Fibroblast of the aortic adventitia (primary cell): ENCODE measurements around the gene TRIM63. TPM values are rescaled to one million over a fixed set of nuclear protein-coding genes. Genes with fewer than 3 reads are reported as not detected.

ENCODE experiments used
- DNase-seq: peaks from one replicate; pipeline ENCODE4 v3.0.0-alpha.2; 2010; ENCODE audit warnings: low read depth
- H3K4me3 ChIP-seq: 2 replicates; pipeline ENCODE4 v1.5.1; 2011; ENCODE audit warnings: low read depth, mild to moderate bottlenecking, control low read depth, low read length, moderate library complexity
- CTCF ChIP-seq: IDR thresholded peaks from 2 replicates; pipeline ENCODE4 v1.5.1; 2011; ENCODE audit warnings: mild to moderate bottlenecking, low read length, control low read depth, inconsistent platforms; ENCODE audit not compliant: insufficient read depth
- total RNA-seq: library from RNA; depleted of rRNA; stranded (reverse); fragments of >200 nt; gene quantifications from 2 replicates; pipeline ENCODE4 v1.2.3, GENCODE V29; 2012; ENCODE audit warnings: low replicate concordance

The TRIM63 gene
- total RNA-seq, 1 donor: 0.09 TPM

GRCh38 chr1:26079178-26079563 is 11.7 kb upstream of the TRIM63 start:
- no peak for DNase-seq
- H3K4me3 ChIP-seq: no peak overlapping the region

GRCh38 chr1:26078286-26079177 is 11.1 kb upstream of the TRIM63 start:
- no peak overlapping the region for H3K4me3 ChIP-seq
- DNase-seq: no peak
- TF ChIP-seq CTCF: no peak

More at GRCh38 chr1:26079178-26079563, 11.7 kb upstream of the TRIM63 start:
- no peak for TF ChIP-seq CTCF

GRCh38 chr1:26077524-26077923 is 10.1 kb upstream of the TRIM63 start:
- no peak for TF ChIP-seq CTCF
- H3K4me3 ChIP-seq: no peak overlapping the region
- DNase-seq: no peak

- no peak for DNase-seq
- no peak for TF ChIP-seq CTCF
- H3K4me3 ChIP-seq: no peak overlapping the region
Measured at GRCh38 chr1:26075421-26076144, 8.2 kb upstream of the TRIM63 start.

- DNase-seq: no peak
- no peak for TF ChIP-seq CTCF
Measured at GRCh38 chr1:26072305-26072704, 4.9 kb upstream of the TRIM63 start.

GRCh38 chr1:26070963-26071342 is 3.5 kb upstream of the TRIM63 start:
- DNase-seq: no peak
- no peak for TF ChIP-seq CTCF
- H3K4me3 ChIP-seq: no peak overlapping the region

More at GRCh38 chr1:26072305-26072704, 4.9 kb upstream of the TRIM63 start:
- H3K4me3 ChIP-seq: no peak overlapping the region
